SK-N-SH (cell line): ENCODE measurements around the gene TFG. TPM values are rescaled to one million over a fixed set of nuclear protein-coding genes. Genes with fewer than 3 reads are reported as not detected.

Experiments used
- CTCF ChIA-PET: fragments of 300-600, 350-600 bp; formaldehyde crosslinking; extraction: SDS; loops from one replicate; lab custom pipeline; 2021; lab: Yijun Ruan, JAX
- POLR2A ChIA-PET: fragments of 350-600 bp; sonication (Branson Sonifier 250); formaldehyde crosslinking; extraction: SDS; loops from one replicate; lab custom pipeline; 2020; ENCODE audit warnings: antibody characterized with exemption, inconsistent platforms; lab: Yijun Ruan, JAX
- DNase-seq: peaks from one replicate; pipeline ENCODE4 v3.0.0; 2012
- H2AFZ ChIP-seq: fragments of 200-600 bp; sonication (generic); 2 replicates; pipeline ENCODE4 v1.8.1; 2016; ENCODE audit warnings: antibody characterized with exemption, mild to moderate bottlenecking, low read depth
- H3F3A ChIP-seq: fragments of 200-600 bp; sonication (generic); replicated peaks from 2 replicates; pipeline ENCODE3; 2016; ENCODE audit warnings: antibody characterized with exemption, mild to moderate bottlenecking; ENCODE audit not compliant: insufficient read depth
- H3K27ac ChIP-seq, 2 experiments: fragments of 200-500 bp in 1 of 2; fragments of 200-600 bp in 1 of 2; sonication (Bioruptor generic) in 1 of 2; sonication (generic), shearing (Covaris generic) in 1 of 2; 2 replicates each; pipeline versions ENCODE4 v1.5.1 to v1.6.1; 2014 to 2016; ENCODE audit warnings: low read depth in 2 of 2, inconsistent platforms in 1 of 2, low read length in 1 of 2, mild to moderate bottlenecking in 1 of 2, mixed read lengths in 1 of 2
- H3K27me3 ChIP-seq: fragments of 200-600 bp; sonication (generic), shearing (Covaris generic); 2 replicates; pipeline ENCODE4 v1.6.1; 2016; ENCODE audit warnings: mixed run types; ENCODE audit not compliant: insufficient read depth
- H3K36me3 ChIP-seq, 2 experiments: fragments of 200-500 bp in 1 of 2; fragments of 200-600 bp in 1 of 2; sonication (Bioruptor generic) in 1 of 2; sonication (generic) in 1 of 2; replicated peaks in 1 of 2; 2 replicates each; pipeline versions ENCODE3 to v1.5.1; 2014 to 2016; ENCODE audit warnings: low read length in 1 of 2, mild to moderate bottlenecking in 1 of 2; ENCODE audit not compliant: insufficient read depth in 2 of 2, control insufficient read depth in 1 of 2
- H3K4me1 ChIP-seq, 2 experiments: fragments of 200-500 bp in 1 of 2; fragments of 200-600 bp in 1 of 2; sonication (Bioruptor generic) in 1 of 2; sonication (generic), shearing (Covaris generic) in 1 of 2; 2 replicates each; pipeline versions ENCODE4 v1.5.1 to v1.6.1; 2014 to 2016; ENCODE audit warnings: low read depth in 1 of 2, low read length in 1 of 2, mixed run types in 1 of 2; ENCODE audit not compliant: insufficient read depth in 2 of 2, control insufficient read depth in 1 of 2
- H3K4me2 ChIP-seq: fragments of 200-600 bp; sonication (generic), shearing (Covaris generic); 2 replicates; pipeline ENCODE4 v1.6.1; 2017; ENCODE audit warnings: mixed run types
- H3K4me3 ChIP-seq, 2 experiments: fragments of 200-500 bp in 1 of 2; fragments of 200-600 bp in 1 of 2; sonication (Bioruptor generic) in 1 of 2; sonication (generic), shearing (Covaris generic) in 1 of 2; 2 replicates each; pipeline versions ENCODE4 v1.5.1 to v1.8.1; 2014 to 2016; ENCODE audit warnings: low read depth in 2 of 2, inconsistent platforms in 1 of 2, low read length in 1 of 2, mild to moderate bottlenecking in 1 of 2, mixed read lengths in 1 of 2, moderate library complexity in 1 of 2
- H3K79me2 ChIP-seq: fragments of 200-600 bp; sonication (generic); 2 replicates; pipeline ENCODE4 v1.8.1; 2017; ENCODE audit warnings: mild to moderate bottlenecking; ENCODE audit not compliant: insufficient read depth
- H3K9ac ChIP-seq: fragments of 200-600 bp; sonication (generic); 2 replicates; pipeline ENCODE4 v1.6.1; 2017; ENCODE audit warnings: mixed run types
- H3K9me2 ChIP-seq: fragments of 200-600 bp; sonication (generic); 2 replicates; pipeline ENCODE4 v1.6.1; 2017; ENCODE audit warnings: mixed run types
- H3K9me3 ChIP-seq: fragments of 200-600 bp; sonication (generic); 2 replicates; pipeline ENCODE4 v1.6.1; 2017; ENCODE audit warnings: mixed run types, mild to moderate bottlenecking, moderate library complexity
- H4K20me1 ChIP-seq: fragments of 200-600 bp; sonication (generic); 2 replicates; pipeline ENCODE4 v1.6.1; 2017; ENCODE audit warnings: mild to moderate bottlenecking, mixed run types; ENCODE audit not compliant: insufficient read depth
- ELF1 ChIP-seq: IDR thresholded peaks from 2 replicates; pipeline ENCODE4 v1.4.0; 2012
- EZH2phosphoT487 ChIP-seq: fragments of 200-600 bp; sonication (generic); IDR thresholded peaks from 2 replicates; pipeline ENCODE4 v1.6.1; 2017; ENCODE audit warnings: low read depth, mixed run types, mild to moderate bottlenecking, antibody characterized with exemption, moderate library complexity, borderline replicate concordance
- FOXM1 ChIP-seq: IDR thresholded peaks from 2 replicates; pipeline ENCODE4 v1.4.0; 2012; ENCODE audit warnings: low read depth, mild to moderate bottlenecking
- GABPA ChIP-seq: IDR thresholded peaks from 2 replicates; pipeline ENCODE4 v1.4.0; 2012; ENCODE audit warnings: low read depth, mild to moderate bottlenecking
- MXI1 ChIP-seq: IDR thresholded peaks from 2 replicates; pipeline ENCODE4 v1.6.1; 2012; ENCODE audit warnings: mild to moderate bottlenecking, low read depth, low read length, improper control_type of control experiment
- NRF1 ChIP-seq: IDR thresholded peaks from 2 replicates; pipeline ENCODE4 v1.6.1; 2012; ENCODE audit warnings: low read depth, mild to moderate bottlenecking, low read length
- POLR2AphosphoS5 ChIP-seq: IDR thresholded peaks from 2 replicates; pipeline ENCODE4 v1.6.1; 2012; ENCODE audit warnings: low read depth, low read length
- RAD21 ChIP-seq: IDR thresholded peaks from 2 replicates; pipeline ENCODE4 v1.6.1; 2012; ENCODE audit warnings: mild to moderate bottlenecking, low read length
- RFX5 ChIP-seq: IDR thresholded peaks from 2 replicates; pipeline ENCODE4 v1.6.1; 2012; ENCODE audit warnings: mild to moderate bottlenecking, improper control_type of control experiment, low read length
- SIN3A ChIP-seq: IDR thresholded peaks from 2 replicates; pipeline ENCODE4 v1.6.1; 2012; ENCODE audit warnings: low read depth, mild to moderate bottlenecking, low read length, moderate library complexity, borderline replicate concordance
- TAF1 ChIP-seq: IDR thresholded peaks from 2 replicates; pipeline ENCODE4 v1.6.1; 2012; ENCODE audit warnings: low read depth, mild to moderate bottlenecking, low read length, moderate library complexity, borderline replicate concordance
- TCF12 ChIP-seq: IDR thresholded peaks from 2 replicates; pipeline ENCODE4 v1.4.0; 2012
- YY1 ChIP-seq: IDR thresholded peaks from 2 replicates; pipeline ENCODE4 v1.4.0; 2012; ENCODE audit warnings: low read depth, mild to moderate bottlenecking
- WGBS: methylation state at CpG from one replicate; pipeline ENCODE4 v1.1.6; 2017; ENCODE audit warnings: low lambda C conversion rate; 5-methylcytosine and 5-hydroxymethylcytosine counted together
- polyA plus RNA-seq, 3 experiments: library from polyadenylated mRNA; depleted of rRNA; stranded (reverse); fragments of >200 nt; gene quantifications; 2 replicates each; pipeline ENCODE4 v1.2.3, GENCODE V29; 2012
- TF ChIP-seq, protein P1 (sequence below): fragments of 200-600 bp; sonication (generic); IDR thresholded peaks from 2 replicates; pipeline ENCODE4 v1.6.1; 2017; ENCODE audit warnings: antibody characterized with exemption, mild to moderate bottlenecking, moderate library complexity
- TF ChIP-seq, protein P2 (sequence below): IDR thresholded peaks from 2 replicates; pipeline ENCODE4 v1.4.0; 2012; ENCODE audit warnings: low read depth
- TF ChIP-seq, protein P3 (sequence below): IDR thresholded peaks from 2 replicates; pipeline ENCODE4 v1.6.1; 2012; ENCODE audit warnings: mild to moderate bottlenecking, low read depth, low read length, moderate library complexity
- TF ChIP-seq, protein P4 (sequence below): fragments of 150-350 bp; IDR thresholded peaks from 2 replicates; pipeline ENCODE4 v1.6.1; 2017; ENCODE audit warnings: antibody characterized with exemption, low read length, low read depth, borderline replicate concordance

Gene TFG
- polyA plus RNA-seq, 1 of the 3 experiments (the other 2 are of a cell fraction), result 83.1 TPM

DNA sequence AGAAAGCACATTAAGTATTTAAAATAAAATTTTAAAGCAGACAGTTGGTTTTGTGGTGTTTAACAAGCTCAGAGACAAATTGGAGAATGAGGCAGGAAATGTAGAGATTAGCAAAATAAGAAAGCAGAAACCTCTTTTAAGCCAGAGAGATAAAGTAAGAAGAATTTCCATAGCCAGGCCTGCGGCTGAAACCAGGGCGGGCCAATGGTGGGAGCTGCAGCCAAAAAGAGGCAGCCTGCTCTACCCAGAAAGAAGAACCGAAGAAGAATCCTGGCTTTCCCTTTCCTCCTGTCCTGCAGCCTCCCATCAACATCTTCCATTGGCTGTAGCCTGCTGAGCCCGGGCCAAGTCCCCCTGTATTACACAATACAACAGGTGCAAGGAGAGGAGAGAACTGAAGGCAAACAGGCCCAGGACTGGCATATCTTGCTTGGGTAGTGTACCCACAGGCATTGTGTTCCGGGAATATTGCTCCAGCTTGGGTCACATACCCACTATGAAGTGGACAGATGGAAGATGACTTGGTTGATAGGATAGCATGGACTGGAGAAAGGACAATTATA is 11.5 kb upstream of the TFG start:
- no peaks in the 10 kb centered on the region for H3K9me2 ChIP-seq
- no peaks in the 10 kb centered on the region for H3K9me3 ChIP-seq
- POLR2A ChIA-PET, result no interaction called here
- TF ChIP-seq FOXM1, result no peak
- TF ChIP-seq TAF1, result no peak
- TF ChIP-seq, protein P1, sequence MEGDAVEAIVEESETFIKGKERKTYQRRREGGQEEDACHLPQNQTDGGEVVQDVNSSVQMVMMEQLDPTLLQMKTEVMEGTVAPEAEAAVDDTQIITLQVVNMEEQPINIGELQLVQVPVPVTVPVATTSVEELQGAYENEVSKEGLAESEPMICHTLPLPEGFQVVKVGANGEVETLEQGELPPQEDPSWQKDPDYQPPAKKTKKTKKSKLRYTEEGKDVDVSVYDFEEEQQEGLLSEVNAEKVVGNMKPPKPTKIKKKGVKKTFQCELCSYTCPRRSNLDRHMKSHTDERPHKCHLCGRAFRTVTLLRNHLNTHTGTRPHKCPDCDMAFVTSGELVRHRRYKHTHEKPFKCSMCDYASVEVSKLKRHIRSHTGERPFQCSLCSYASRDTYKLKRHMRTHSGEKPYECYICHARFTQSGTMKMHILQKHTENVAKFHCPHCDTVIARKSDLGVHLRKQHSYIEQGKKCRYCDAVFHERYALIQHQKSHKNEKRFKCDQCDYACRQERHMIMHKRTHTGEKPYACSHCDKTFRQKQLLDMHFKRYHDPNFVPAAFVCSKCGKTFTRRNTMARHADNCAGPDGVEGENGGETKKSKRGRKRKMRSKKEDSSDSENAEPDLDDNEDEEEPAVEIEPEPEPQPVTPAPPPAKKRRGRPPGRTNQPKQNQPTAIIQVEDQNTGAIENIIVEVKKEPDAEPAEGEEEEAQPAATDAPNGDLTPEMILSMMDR, result no peak
- TF ChIP-seq EZH2phosphoT487, result no peak
- no peak for TF ChIP-seq YY1
- no peaks in the 10 kb centered on the region for H4K20me1 ChIP-seq
- H2AFZ ChIP-seq, result no peak overlapping the region
- 75% methylated on average over 5 of the region's 5 CpGs for WGBS
- no peak for DNase-seq
- H3K9ac ChIP-seq, result no peak overlapping the region
- no peaks in the 10 kb centered on the region for H3K27me3 ChIP-seq
- no peaks in the 10 kb centered on the region for H3F3A ChIP-seq
- H3K4me3 ChIP-seq, result no peak overlapping the region
- no peak overlapping the region for H3K4me2 ChIP-seq
- no peaks in the 10 kb centered on the region for H3K36me3 ChIP-seq
- no peaks in the 10 kb centered on the region for H3K79me2 ChIP-seq
- CTCF ChIA-PET, result no interaction called here
- no peak overlapping the region for H3K27ac ChIP-seq
- H3K4me1 ChIP-seq, result no peaks in the 10 kb centered on the region; a peak in 1 of 4 replicates

DNA sequence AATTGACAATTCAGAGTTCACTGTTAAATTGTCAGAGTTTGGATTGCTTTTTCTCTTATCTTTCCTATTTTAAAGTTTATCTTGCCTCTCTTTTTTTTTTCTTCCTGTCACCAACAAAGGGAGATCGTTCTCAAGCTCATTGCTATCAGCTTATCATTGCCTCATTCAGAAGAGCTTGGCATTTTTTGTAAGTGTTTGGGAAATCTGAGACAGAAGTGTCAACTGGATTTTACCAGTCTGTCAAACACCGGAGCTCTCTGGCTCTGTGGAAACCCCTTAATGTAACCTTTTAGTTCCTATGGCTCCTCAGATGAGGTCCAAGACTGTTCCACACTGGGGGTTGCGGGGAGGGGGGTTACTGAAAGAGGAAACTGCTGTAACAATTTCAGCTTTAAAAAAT is 10.6 kb upstream of the TFG start:
- DNase-seq, result no peak
- H3K4me1 ChIP-seq, result no peaks in the 10 kb centered on the region; a peak in 1 of 4 replicates
- no peak overlapping the region for H3K9ac ChIP-seq
- ChIA-PET POLR2A (no interaction called here), CTCF (no interaction called here)
- H3K4me3 ChIP-seq, result no peak overlapping the region
- TF ChIP-seq EZH2phosphoT487, result no peak
- TF ChIP-seq RAD21, result no peak
- TF ChIP-seq TCF12, result no peak
- no peak for TF ChIP-seq POLR2AphosphoS5
- no peak for TF ChIP-seq MXI1
- no peak for TF ChIP-seq ELF1
- TF ChIP-seq, protein P1, result no peak
- TF ChIP-seq, protein P2, sequence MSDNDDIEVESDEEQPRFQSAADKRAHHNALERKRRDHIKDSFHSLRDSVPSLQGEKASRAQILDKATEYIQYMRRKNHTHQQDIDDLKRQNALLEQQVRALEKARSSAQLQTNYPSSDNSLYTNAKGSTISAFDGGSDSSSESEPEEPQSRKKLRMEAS, result no peak
- TF ChIP-seq RFX5, result no peak
- TF ChIP-seq, protein P3, sequence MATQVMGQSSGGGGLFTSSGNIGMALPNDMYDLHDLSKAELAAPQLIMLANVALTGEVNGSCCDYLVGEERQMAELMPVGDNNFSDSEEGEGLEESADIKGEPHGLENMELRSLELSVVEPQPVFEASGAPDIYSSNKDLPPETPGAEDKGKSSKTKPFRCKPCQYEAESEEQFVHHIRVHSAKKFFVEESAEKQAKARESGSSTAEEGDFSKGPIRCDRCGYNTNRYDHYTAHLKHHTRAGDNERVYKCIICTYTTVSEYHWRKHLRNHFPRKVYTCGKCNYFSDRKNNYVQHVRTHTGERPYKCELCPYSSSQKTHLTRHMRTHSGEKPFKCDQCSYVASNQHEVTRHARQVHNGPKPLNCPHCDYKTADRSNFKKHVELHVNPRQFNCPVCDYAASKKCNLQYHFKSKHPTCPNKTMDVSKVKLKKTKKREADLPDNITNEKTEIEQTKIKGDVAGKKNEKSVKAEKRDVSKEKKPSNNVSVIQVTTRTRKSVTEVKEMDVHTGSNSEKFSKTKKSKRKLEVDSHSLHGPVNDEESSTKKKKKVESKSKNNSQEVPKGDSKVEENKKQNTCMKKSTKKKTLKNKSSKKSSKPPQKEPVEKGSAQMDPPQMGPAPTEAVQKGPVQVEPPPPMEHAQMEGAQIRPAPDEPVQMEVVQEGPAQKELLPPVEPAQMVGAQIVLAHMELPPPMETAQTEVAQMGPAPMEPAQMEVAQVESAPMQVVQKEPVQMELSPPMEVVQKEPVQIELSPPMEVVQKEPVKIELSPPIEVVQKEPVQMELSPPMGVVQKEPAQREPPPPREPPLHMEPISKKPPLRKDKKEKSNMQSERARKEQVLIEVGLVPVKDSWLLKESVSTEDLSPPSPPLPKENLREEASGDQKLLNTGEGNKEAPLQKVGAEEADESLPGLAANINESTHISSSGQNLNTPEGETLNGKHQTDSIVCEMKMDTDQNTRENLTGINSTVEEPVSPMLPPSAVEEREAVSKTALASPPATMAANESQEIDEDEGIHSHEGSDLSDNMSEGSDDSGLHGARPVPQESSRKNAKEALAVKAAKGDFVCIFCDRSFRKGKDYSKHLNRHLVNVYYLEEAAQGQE, result no peak
- TF ChIP-seq, protein P4, sequence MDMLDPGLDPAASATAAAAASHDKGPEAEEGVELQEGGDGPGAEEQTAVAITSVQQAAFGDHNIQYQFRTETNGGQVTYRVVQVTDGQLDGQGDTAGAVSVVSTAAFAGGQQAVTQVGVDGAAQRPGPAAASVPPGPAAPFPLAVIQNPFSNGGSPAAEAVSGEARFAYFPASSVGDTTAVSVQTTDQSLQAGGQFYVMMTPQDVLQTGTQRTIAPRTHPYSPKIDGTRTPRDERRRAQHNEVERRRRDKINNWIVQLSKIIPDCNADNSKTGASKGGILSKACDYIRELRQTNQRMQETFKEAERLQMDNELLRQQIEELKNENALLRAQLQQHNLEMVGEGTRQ, result no peak
- TF ChIP-seq NRF1, result no peak
- no peak for TF ChIP-seq SIN3A
- no peak for TF ChIP-seq GABPA
- WGBS, result 47% methylated on average over 3 of the region's 3 CpGs
- no peaks in the 10 kb centered on the region for H3K9me3 ChIP-seq
- no peaks in the 10 kb centered on the region for H3K36me3 ChIP-seq
- no peaks in the 10 kb centered on the region for H3K27me3 ChIP-seq
- no peaks in the 10 kb centered on the region for H3K9me2 ChIP-seq
- H3K4me2 ChIP-seq, result no peak overlapping the region
- H3F3A ChIP-seq, result no peaks in the 10 kb centered on the region
- H2AFZ ChIP-seq, result 0 out of 2 replicates have a peak overlapping the region, but pooled peaks have one; percentile 14
- no peaks in the 10 kb centered on the region for H4K20me1 ChIP-seq
- H3K79me2 ChIP-seq, result no peaks in the 10 kb centered on the region
- no peak overlapping the region for H3K27ac ChIP-seq
